GM18873 (cell line): Measurements from ENCODE around the gene REX1BD.

ENCODE experiments used
- ATAC-seq: cut with Tn5 transposase; IDR thresholded peaks from one replicate; pipeline ENCODE4 v1.9.1; 2021; ENCODE audit warnings: mild to moderate bottlenecking, moderate library complexity, moderate number of reproducible peaks; ENCODE audit not compliant: unreplicated experiment, low FRiP score

REX1BD gene

GRCh38 chr19:18612051-18612771 is 23.6 kb downstream of the REX1BD start:
- no peak for ATAC-seq

- no peak for ATAC-seq
These were observed 24.4 kb downstream of the REX1BD start, which contains the start of gene TMEM59L for GRCh38 chr19:18612772-18613588. TMEM59L (plus strand) TSS chr19:18612870; CDS start chr19:18612959, 89 bp downstream.

GRCh38 chr19:18613589-18614234 is 25.1 kb downstream of the REX1BD start:
- no peak for ATAC-seq

- ATAC-seq: no peak
These were observed 27.4 kb downstream of the REX1BD start for GRCh38 chr19:18616023-18616422.

- ATAC-seq: no peak
These were observed 29.0 kb downstream of the REX1BD start for GRCh38 chr19:18617562-18617961.

GRCh38 chr19:18618236-18618635 is 29.6 kb downstream of the REX1BD start:
- no peak for ATAC-seq

- no peak for ATAC-seq
These were observed 31.7 kb downstream of the REX1BD start for GRCh38 chr19:18620311-18620710.

GRCh38 chr19:18620902-18621301 is 32.3 kb downstream of the REX1BD start:
- ATAC-seq: no peak

GRCh38 chr19:18626906-18627305 is 38.3 kb downstream of the REX1BD start:
- no peak for ATAC-seq

- no peak for ATAC-seq
These were observed 40.8 kb downstream of the REX1BD start for GRCh38 chr19:18629166-18630088.

GRCh38 chr19:18633321-18633720 is 44.7 kb downstream of the REX1BD start:
- no peak for ATAC-seq

- no peak for ATAC-seq
These were observed 46.2 kb downstream of the REX1BD start for GRCh38 chr19:18634612-18635297.

GRCh38 chr19:18635831-18636182 is 47.2 kb downstream of the REX1BD start:
- no peak for ATAC-seq

- ATAC-seq: peak; percentile 66
These were observed 47.8 kb downstream of the REX1BD start for GRCh38 chr19:18636183-18636968.

- no peak for ATAC-seq
These were observed 48.5 kb downstream of the REX1BD start, which contains the start of gene KLHL26 for GRCh38 chr19:18636969-18637629. KLHL26 (plus strand) TSS chr19:18637028; CDS start chr19:18637055, 27 bp downstream.

- ATAC-seq: no peak
These were observed 49.4 kb downstream of the REX1BD start for GRCh38 chr19:18637673-18638630.

- no peak for ATAC-seq
These were observed 51.2 kb downstream of the REX1BD start for GRCh38 chr19:18639706-18640243.
